CD4-positive, alpha-beta T cell (primary cell): ENCODE results near the gene KIF17. TPM values are rescaled to one million over a fixed set of nuclear protein-coding genes. Genes with fewer than 3 reads are reported as not detected.

ENCODE experiments used
- ATAC-seq: fragments of 200-7000 bp; cut with Tn5 transposase; one replicate; pipeline ENCODE4 v1.10.0; 2022; ENCODE audit warnings: mild to moderate bottlenecking; ENCODE audit not compliant: poor library complexity
- CTCF ChIA-PET: fragments of 350-600 bp; sonication (Branson Sonifier 250); formaldehyde crosslinking; loops from one replicate; lab custom pipeline; 2021; ENCODE audit warnings: antibody characterized with exemption, inconsistent platforms; lab: Charles Lee
- POLR2A ChIA-PET: fragments of 350-600 bp; sonication (Branson Sonifier 250); formaldehyde crosslinking; loops from one replicate; lab custom pipeline; 2021; ENCODE audit warnings: antibody characterized with exemption, inconsistent platforms; lab: Charles Lee
- DNase-seq, 14 experiments: peaks; one replicate each; pipeline ENCODE4 v3.0.0-alpha.2; 2013 to 2020; ENCODE audit warnings: mixed read lengths in 2 of 14
- H3K27ac ChIP-seq, 2 donors: one replicate each; pipeline versions ENCODE4 v1.5.1 to v1.7.0; 2013; ENCODE audit warnings: low read length in 2 of 2, low read depth in 1 of 2, mild to moderate bottlenecking in 1 of 2
- H3K27me3 ChIP-seq, 2 experiments: 1 replicate in 1 of 2; 2 replicates in 1 of 2; pipeline versions ENCODE4 v1.6.1 to v1.7.0; 2013; ENCODE audit warnings: low read length in 2 of 2, control low read depth in 1 of 2, mild to moderate bottlenecking in 1 of 2, moderate library complexity in 1 of 2; ENCODE audit not compliant: insufficient read depth in 2 of 2, control insufficient read depth in 1 of 2
- H3K36me3 ChIP-seq: one replicate; pipeline ENCODE4 v1.6.1; 2013; ENCODE audit warnings: low read length, control low read depth; ENCODE audit not compliant: insufficient read depth
- H3K4me1 ChIP-seq: one replicate; pipeline ENCODE4 v1.6.1; 2013; ENCODE audit warnings: low read length, control low read depth; ENCODE audit not compliant: insufficient read depth
- H3K4me3 ChIP-seq: one replicate; pipeline ENCODE4 v1.5.1; 2013; ENCODE audit warnings: mild to moderate bottlenecking, low read length, moderate library complexity
- H3K9me3 ChIP-seq, 2 experiments: 1 replicate in 1 of 2; 2 replicates in 1 of 2; pipeline versions ENCODE4 v1.6.1 to v1.7.0; 2013; ENCODE audit warnings: low read length in 2 of 2, mild to moderate bottlenecking in 2 of 2, control low read depth in 1 of 2, moderate library complexity in 1 of 2; ENCODE audit not compliant: control insufficient read depth in 1 of 2, insufficient read depth in 1 of 2
- H3K27ac Mint-ChIP-seq: one replicate; pipeline ENCODE4 v1.8.0; 2020; ENCODE audit warnings: mixed read lengths
- H3K27me3 Mint-ChIP-seq: one replicate; pipeline ENCODE4 v1.8.0; 2021; ENCODE audit warnings: mixed read lengths
- H3K36me3 Mint-ChIP-seq: one replicate; pipeline ENCODE4 v1.8.0; 2021; ENCODE audit warnings: low read depth, mixed read lengths
- H3K4me1 Mint-ChIP-seq: one replicate; pipeline ENCODE4 v1.8.0; 2021; ENCODE audit warnings: low read depth, mixed read lengths
- H3K4me3 Mint-ChIP-seq: one replicate; pipeline ENCODE4 v1.8.0; 2020; ENCODE audit warnings: mild to moderate bottlenecking, mixed read lengths
- H3K9me3 Mint-ChIP-seq: one replicate; pipeline ENCODE4 v1.8.0; 2020; ENCODE audit warnings: mixed read lengths
- intact Hi-C, 2 experiments: fragments of 100-400 bp; cut with DNase I in 1 of 2; cut with micrococcal nuclease in 1 of 2; formaldehyde crosslinking; loops; one replicate each; pipeline versions ENCODE4 v1.15.1 to v1.9.0; 2023 to 2025; cut with DNase I, micrococcal nuclease
- total RNA-seq, 174 experiments: library from RNA in 2 of 174; stranded (reverse) in 2 of 174; gene quantifications; one replicate each; pipeline ENCODE4 v1.2.3 and lab custom pipeline; 2021 to 2026
- TF ChIP-seq, protein P1 (sequence below): fragments of 200-600 bp; IDR thresholded peaks from one replicate; pipeline ENCODE4 v1.8.0; 2022; ENCODE audit warnings: antibody characterized with exemption, mild to moderate bottlenecking

KIF17 gene
- total RNA-seq, 2 experiments from 2014 or later: not detected

DNA sequence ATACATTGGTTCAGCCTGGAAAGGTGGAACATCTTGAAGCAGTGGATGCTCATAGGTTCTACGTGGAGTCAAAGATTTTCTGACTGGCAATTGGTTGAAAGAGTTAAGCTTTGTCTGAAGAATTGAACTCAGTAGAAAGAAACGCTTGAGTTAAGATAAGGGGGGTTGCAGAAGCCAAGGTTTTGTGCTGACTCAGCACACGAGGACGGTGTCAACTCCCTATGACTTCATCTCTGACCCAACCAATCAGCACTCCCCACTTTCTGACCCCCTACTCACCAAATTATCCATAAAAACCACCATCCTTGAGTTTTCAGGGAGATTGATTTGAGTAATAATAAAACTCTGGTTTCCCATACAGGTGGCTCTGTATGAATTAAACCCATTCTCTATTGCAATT lies 87.1 kb downstream of the KIF17 start:
- DNase-seq (no peak), ATAC-seq (no peak)
- H3K27ac ChIP-seq: no peak overlapping the region
- Mint-ChIP-seq H3K4me3 (peak overlapping the region; percentile 54), H3K4me1 (peaks cover 12% of the 10 kb centered on the region), H3K27ac (no peak overlapping the region), H3K27me3 (peaks cover 24% of the 10 kb centered on the region), H3K36me3 (peaks cover 8% of the 10 kb centered on the region), H3K9me3 (no peaks in the 10 kb centered on the region)
- intact Hi-C loops: loop anchor here (5.0 to 10.0 kb wide), 2 partner anchors 716 to 748 kb away; partner anchors contain the start of gene OTUD3 (in 1 of the 2)
- ChIA-PET CTCF (no interaction called here), POLR2A (no interaction called here)
- TF ChIP-seq, protein P1, sequence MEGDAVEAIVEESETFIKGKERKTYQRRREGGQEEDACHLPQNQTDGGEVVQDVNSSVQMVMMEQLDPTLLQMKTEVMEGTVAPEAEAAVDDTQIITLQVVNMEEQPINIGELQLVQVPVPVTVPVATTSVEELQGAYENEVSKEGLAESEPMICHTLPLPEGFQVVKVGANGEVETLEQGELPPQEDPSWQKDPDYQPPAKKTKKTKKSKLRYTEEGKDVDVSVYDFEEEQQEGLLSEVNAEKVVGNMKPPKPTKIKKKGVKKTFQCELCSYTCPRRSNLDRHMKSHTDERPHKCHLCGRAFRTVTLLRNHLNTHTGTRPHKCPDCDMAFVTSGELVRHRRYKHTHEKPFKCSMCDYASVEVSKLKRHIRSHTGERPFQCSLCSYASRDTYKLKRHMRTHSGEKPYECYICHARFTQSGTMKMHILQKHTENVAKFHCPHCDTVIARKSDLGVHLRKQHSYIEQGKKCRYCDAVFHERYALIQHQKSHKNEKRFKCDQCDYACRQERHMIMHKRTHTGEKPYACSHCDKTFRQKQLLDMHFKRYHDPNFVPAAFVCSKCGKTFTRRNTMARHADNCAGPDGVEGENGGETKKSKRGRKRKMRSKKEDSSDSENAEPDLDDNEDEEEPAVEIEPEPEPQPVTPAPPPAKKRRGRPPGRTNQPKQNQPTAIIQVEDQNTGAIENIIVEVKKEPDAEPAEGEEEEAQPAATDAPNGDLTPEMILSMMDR: no peak
- peaks cover 0 to 3% of the 10 kb centered on the region in 2 experiments for H3K27me3 ChIP-seq
- no peak overlapping the region for H3K4me3 ChIP-seq
- H3K9me3 ChIP-seq: no peaks in the 10 kb centered on the region
- H3K36me3 ChIP-seq: no peaks in the 10 kb centered on the region
- peaks cover 18% of the 10 kb centered on the region for H3K4me1 ChIP-seq

DNA sequence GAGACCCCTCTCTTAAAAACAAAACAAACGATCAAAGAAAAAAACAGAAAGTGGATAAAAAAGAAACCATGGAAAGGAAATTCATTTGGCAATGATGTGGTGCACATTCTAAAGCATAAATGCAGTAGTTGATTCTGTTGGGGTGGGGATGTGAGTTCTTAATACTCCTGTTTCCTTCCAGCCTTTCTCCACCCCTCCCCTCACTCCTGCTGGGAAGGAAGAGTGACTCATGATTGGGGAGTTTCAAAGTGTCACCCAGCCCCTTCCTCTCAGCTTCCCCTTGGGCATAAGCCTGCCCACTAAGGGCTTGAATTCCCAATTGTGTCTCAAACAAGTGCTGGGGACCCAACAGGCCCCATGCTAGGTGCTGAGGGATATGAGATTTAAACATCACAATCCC lies 91.3 kb downstream of the KIF17 start:
- no peak overlapping the region for H3K27ac Mint-ChIP-seq
- peaks cover 33% of the 10 kb centered on the region for H3K27me3 Mint-ChIP-seq
- no peaks in the 10 kb centered on the region for H3K4me1 Mint-ChIP-seq
- no peak overlapping the region for H3K27ac ChIP-seq
- H3K4me3 ChIP-seq: no peak overlapping the region
- ChIA-PET POLR2A (no interaction called here), CTCF (no interaction called here)
- H3K36me3 Mint-ChIP-seq: no peaks in the 10 kb centered on the region
- TF ChIP-seq, protein P1: no peak
- no peaks in the 10 kb centered on the region for H3K9me3 ChIP-seq
- no peaks in the 10 kb centered on the region for H3K4me1 ChIP-seq
- DNase-seq (no peak), ATAC-seq (no peak)
- peaks cover 0 to 3% of the 10 kb centered on the region in 2 experiments for H3K27me3 ChIP-seq
- no peaks in the 10 kb centered on the region for H3K36me3 ChIP-seq
- intact Hi-C loops: no loop called here
- no peaks in the 10 kb centered on the region for H3K9me3 Mint-ChIP-seq
- no peak overlapping the region for H3K4me3 Mint-ChIP-seq

DNA sequence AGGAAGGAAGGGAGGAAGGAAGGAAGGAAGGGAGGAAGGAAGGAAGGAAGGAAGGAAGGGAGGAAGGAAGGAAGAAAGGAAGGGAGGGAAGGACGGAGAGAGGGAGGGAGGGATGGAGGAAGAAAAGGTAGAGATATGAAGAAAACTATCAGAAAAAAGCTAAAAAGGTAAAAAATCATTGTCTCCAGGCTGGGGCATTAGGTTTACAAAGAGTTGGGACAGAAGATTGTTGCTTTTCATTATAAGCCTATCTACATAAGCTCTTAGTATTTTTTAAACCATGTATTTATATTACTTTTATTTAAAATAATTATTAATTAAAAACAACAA lies 91.7 kb downstream of the KIF17 start:
- no peak overlapping the region for H3K27ac Mint-ChIP-seq
- CTCF ChIA-PET: interaction anchor here (0.6 kb wide), 1 partner anchor 78 kb away, joined by 3 read pairs; no protein-coding TSS in a partner anchor
- H3K9me3 Mint-ChIP-seq: no peaks in the 10 kb centered on the region

More for the DNA sequence above, 91.7 kb downstream of the KIF17 start:
- Mint-ChIP-seq H3K27me3 (peaks cover 33% of the 10 kb centered on the region), H3K4me3 (no peak overlapping the region), H3K4me1 (no peaks in the 10 kb centered on the region), H3K36me3 (no peaks in the 10 kb centered on the region)
- no peaks in the 10 kb centered on the region for H3K4me1 ChIP-seq
- H3K9me3 ChIP-seq: no peaks in the 10 kb centered on the region
- H3K36me3 ChIP-seq: no peaks in the 10 kb centered on the region
- H3K4me3 ChIP-seq: no peak overlapping the region
- no peak overlapping the region for H3K27ac ChIP-seq
- intact Hi-C loops: no loop called here
- POLR2A ChIA-PET: no interaction called here
- TF ChIP-seq, protein P1: no peak
- ATAC-seq (no peak), DNase-seq (no peak)
- peaks cover 0 to under 1% of the 10 kb centered on the region in 2 experiments for H3K27me3 ChIP-seq
